NOMO-1 treated with DMSO at 0.1 percent for 48 hours (cell line): ENCODE data around the gene ACADVL.
"Not testable (repeated sequence)": the region's sequence is repeated elsewhere in the genome, so short reads cannot be mapped to it uniquely, and the experiment has no call there.

ENCODE experiments used
- DNase-seq: peaks from one replicate; lab custom pipeline; 2025; ENCODE audit not compliant: unreplicated experiment; lab: John Stamatoyannopoulos, UW

The ACADVL gene

DNA sequence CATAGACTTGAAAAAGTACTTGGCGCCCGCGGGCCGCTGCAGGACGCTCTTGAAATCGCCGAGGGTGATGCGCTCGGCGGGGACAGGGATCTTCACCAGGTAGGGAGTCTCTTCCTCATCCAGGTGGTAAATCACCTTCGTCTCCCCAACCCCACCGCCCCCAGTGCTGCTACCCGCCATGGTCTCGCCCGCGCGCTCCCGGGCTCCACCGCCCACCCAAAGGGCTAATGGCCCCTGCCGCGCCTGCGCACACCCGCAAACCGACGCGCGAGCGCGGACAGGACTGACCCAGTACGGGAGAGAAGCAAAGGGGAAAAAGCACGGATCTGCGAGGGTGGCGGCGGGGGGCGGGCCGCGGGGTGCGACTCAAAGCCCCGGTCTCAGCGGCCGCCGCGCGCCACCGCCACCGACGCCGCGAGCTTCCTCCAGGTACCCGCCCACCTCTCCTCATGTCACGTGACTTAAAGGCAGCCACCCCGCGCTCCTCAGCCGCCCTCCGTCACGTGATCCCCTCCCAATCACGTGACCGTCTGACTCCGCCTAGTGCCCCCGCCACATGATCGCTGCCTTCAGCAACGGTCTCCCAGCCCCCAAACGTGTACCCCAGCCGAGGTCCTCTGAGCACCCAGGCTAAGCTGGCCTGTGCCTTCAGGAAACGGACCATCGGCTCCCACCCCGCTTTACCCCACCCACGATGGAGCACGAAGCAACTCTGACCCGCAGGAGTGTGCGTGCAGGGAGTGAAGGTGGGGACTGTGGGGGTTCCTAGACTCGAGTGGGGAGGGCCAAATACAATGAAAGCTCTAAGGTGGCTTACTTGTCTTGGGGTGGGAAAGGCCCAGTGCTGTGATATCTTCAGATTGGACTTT is 14.6 kb downstream of the ACADVL start, which contains the start of gene DVL2:
DVL2 (minus strand) TSS at position 435 of the 869 bp plus-strand sequence; CDS start at position 180, 255 bp downstream.
- peak; percentile 97 for DNase-seq

DNA sequence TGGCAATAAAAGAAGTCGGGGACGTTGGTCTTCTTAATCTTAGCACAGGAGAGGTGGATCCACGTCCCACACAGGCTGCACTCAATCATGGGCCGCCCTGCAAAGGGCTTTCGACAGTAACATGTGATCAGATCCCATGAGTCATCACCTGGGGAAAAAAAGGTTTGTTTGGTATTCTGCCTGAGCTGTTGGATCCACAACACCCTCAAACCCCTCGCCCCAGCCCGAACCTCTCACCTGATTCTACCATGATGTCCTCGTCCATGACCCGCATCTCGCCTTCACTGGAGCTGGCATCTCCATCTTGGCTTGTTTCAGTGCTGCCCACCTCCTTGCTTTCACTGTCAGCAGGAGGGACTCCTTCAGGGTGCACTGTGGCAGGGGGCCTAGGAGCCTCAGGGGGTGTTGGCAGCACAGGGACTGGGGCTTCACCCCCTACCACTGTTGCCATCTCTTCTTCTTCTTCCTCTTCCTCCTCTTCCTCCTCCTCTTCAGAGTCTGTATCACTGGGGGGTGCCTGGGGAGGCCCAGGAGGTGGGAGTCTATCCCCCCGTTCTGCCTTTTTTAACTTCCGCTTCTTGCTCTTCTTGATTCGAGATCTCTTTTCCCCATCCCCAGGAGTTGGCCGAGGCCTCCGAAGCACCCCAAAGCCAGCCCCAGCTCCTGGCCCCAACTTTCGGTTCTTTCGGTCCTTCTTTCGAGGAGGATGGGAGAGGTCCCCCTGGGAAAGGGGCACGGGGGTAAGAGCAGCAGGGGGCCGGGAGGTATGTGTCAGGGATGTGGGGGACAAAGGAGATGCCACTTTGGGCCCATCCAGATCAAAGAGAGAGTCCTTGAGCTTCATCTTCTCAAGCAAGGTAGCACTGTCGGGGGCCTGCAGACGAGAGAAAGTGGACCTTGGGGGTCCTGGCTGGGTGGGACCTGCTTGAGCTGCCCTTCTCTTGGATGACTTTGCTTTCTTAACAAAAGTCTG is 16.2 kb downstream of the ACADVL start:
- no peak for DNase-seq

DNA sequence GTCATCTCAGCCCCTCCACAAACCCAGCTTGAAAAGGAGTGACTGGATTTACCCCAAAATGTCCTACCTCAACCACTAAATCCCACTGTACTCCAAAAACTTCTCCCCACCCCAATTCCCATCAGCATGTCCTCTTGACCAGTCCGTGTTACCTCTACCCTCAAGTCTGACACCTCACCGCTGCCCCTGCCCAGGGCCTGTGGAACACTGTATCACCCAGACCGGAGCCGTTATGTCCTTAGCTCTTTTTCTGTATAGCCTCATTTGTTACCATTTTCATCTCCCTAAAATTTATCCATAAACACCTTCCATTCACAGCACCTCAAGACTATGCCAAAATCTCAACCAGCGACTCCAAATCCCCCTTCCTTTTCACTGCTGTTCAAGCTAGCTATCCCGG is 17.1 kb downstream of the ACADVL start:
- no peak for DNase-seq

GRCh38 chr17:7237266-7237760 is 17.6 kb downstream of the ACADVL start:
- no peak for DNase-seq

DNA sequence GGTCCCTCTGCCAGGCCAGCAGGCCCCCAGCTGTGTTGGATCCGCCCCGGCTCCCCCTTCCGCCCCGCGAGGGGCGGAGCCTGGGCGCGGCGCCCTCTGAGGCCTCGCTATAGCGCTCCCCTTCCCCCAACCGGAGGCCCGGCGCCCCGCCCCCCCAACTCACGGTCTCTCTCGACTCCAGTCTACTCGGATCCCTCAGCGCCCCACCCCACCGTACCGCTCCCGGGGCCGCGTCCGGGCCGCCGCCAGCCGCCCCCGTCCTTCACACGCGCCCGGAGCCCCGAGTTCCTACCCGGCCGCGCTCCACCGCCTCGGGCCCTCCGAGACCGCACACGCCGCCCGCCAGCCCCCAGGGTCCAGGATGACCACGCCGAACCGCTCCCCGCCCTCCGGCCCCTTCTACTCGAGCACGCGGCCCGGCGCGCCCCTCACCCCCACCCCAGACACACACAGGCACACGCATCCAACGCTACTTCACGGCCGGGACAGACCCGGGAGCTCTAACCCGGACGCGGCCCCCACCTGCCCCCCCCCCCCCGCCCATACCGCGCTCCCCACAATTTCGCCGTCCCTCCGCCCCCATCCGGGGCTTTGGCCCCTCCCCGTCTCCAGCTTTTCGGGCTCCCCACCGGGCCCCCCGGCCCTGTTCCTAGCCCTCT is 18.2 kb downstream of the ACADVL start:
- peak; percentile 36 for DNase-seq

DNA sequence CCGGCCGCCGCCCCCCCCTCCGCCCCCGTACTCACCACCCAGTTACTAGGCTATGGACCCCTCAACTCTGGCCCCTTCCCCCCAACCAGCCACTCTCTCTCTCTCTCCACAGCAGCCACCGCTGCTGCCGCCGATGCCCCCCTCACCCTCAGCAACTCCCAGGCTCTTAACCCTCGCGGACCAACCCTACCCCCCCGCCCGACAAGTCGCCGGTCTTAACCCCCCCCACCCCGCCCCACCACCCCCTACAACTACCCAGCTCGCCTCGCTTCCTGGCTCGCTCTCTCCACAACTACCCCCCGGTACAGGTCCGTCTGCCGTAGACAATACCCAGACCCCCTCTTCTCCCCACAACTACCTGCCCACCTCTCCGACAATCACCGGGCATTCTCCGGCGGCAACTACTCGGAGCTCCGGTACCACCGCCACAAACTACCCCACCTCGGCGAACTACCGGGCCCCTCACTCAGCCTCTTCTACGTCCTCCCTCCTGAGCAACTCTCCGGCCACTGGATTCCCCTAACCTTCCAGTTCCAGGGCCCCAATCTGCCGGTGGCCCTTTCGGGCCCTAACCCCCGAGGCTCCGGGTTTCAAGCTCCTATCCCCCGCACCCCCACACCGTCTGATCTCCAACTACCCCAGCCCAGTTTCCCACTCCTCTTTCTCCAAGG is 18.8 kb downstream of the ACADVL start:
- DNase-seq = no peak

- peak; percentile 99 for DNase-seq
These were observed 19.6 kb downstream of the ACADVL start, which contains the start of gene PHF23 for GRCh38 chr17:7239091-7240027. TSS of gene PHF23 (minus strand) at chr17:7239457. CDS start at chr17:7239279, 178 bp downstream.

DNA sequence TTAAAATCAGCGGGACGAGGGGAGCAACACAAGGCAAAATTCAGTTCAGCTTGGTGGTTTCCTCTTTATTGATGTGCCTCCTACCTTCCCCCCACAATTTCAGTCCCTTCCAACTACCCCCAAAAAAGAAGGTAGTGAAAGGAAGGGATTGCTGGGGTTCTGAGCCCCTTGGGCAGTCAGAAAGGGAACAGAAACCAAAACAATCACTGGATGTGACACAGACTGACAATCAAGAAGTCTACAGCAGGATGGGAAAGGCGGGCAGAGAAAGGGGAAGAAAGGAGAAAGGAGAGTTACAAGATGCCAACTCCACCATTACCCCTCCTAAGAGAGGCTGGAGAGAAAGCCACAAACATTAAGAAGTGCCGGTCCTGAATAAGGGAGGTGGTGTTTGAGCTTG is 20.6 kb downstream of the ACADVL start:
- peak; percentile 85 for DNase-seq

GRCh38 chr17:7241090-7241733 is 21.5 kb downstream of the ACADVL start:
- no peak for DNase-seq

- DNase-seq = peak; percentile 74
These were observed 22.3 kb downstream of the ACADVL start, which contains the start of gene GABARAP for GRCh38 chr17:7241783-7242716. TSS of gene GABARAP (minus strand) at chr17:7242449. CDS start at chr17:7242330, 119 bp downstream.

DNA sequence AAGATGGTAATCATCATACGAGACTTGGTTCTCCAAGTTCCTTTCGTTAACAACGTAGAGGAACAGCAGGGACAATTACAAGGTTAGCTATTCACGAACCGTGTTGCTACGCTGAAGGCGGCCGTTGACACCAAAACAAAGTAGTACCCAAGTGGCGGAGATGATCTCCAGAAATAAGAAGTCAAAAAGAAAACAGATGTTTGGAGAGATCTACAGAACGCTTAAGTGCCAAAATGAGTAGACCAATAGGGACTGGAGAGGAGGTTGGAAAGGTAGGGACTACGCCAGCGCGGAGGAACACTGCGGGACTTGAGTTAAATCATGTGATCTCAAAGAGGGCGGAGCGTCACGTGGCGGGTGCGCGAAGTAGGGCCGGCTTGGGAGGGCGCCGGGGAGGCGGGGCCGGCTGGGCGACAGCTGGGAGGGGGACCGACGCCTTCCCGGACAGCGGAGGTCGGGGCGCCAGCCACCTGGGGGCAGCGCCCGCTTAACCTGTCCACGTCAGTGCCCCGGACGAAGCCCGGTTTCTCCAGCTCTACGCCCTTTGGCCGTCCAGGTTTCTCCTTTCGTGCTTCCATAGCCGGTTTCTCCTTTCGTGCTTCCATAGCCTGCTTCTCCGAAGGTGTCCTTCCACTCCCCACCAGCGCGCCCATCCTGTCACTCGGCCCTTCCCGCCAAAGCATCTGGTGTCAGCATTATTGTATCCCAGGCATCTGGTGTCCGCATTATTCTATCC is 23.1 kb downstream of the ACADVL start:
- DNase-seq = peak; percentile 87

DNA sequence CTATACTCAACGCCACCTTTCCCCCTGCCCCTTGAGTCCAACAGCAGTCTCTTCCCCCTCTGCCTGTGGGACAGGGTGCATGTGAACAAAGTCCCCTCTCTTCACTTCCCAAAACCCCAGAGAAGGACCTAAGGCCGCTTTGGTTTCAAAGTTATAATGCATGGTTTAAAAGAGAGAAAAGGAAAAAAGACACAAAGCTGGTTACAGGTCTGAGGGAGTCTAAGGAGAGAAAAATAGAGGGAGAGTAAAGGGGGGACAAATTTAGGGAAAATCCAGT is 23.7 kb downstream of the ACADVL start:
- no peak for DNase-seq

GRCh38 chr17:7243838-7244237 is 24.1 kb downstream of the ACADVL start:
- DNase-seq = not testable (repeated sequence)

- DNase-seq = no peak
These were observed 27.0 kb downstream of the ACADVL start for GRCh38 chr17:7246779-7247178.

GRCh38 chr17:7248796-7249195 is 29.1 kb downstream of the ACADVL start:
- no peak for DNase-seq

DNA sequence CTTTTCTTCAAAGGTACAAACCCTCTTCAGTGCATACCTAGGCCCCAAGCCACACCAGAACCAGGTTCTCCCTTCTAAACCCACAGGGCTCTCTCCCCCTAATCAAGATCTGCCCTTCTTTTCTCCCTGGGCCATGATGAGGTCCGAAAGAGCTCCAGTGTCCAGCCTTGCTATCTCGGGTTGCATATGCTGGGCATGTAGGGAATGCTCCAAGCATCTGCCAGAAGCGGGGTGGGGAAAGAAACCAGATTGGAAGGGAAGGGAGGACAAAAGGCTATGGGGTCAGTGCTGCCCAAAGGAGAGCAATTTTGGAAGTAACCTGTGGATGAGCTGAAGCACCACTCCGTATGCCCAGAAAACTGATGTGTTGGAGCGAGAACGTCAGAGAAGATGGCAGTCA is 29.5 kb downstream of the ACADVL start:
- no peak for DNase-seq

- DNase-seq = peak; percentile 36
These were observed 30.1 kb downstream of the ACADVL start for GRCh38 chr17:7249830-7250229.
